DMS53 treated with DMSO at 0.1 percent for 48 hours (cell line): ENCODE measurements around the gene FAM229A.
"Not testable (repeated sequence)": the region's sequence is repeated elsewhere in the genome, so short reads cannot be mapped to it uniquely, and the experiment has no call there.

Experiments
- DNase-seq: peaks from one replicate; lab custom pipeline; 2025; ENCODE audit not compliant: unreplicated experiment; lab: John Stamatoyannopoulos, UW

The FAM229A gene

GRCh38 chr1:32377541-32378220 lies 15.4 kb upstream of the FAM229A start:
- no peak for DNase-seq

GRCh38 chr1:32376199-32376598 lies 13.9 kb upstream of the FAM229A start:
- no peak for DNase-seq

- no peak for DNase-seq
Observed at GRCh38 chr1:32373996-32374592, 11.8 kb upstream of the FAM229A start.

- DNase-seq: no peak
Observed at GRCh38 chr1:32372149-32372756, 10.0 kb upstream of the FAM229A start.

- no peak for DNase-seq
Observed at GRCh38 chr1:32367912-32368635, 5.8 kb upstream of the FAM229A start.

GRCh38 chr1:32365445-32365844 lies 3.2 kb upstream of the FAM229A start:
- DNase-seq: no peak

GRCh38 chr1:32364836-32365235 lies 2.6 kb upstream of the FAM229A start:
- no peak for DNase-seq

- DNase-seq: no peak
Observed at GRCh38 chr1:32363713-32364112, 1.4 kb upstream of the FAM229A start.

- peak; percentile 14 for DNase-seq
Observed at GRCh38 chr1:32361674-32362473, 411 bp downstream of the FAM229A start.

- DNase-seq: no peak
Observed at GRCh38 chr1:32361308-32361673, 994 bp downstream of the FAM229A start.

GRCh38 chr1:32358435-32358834 lies 3.9 kb downstream of the FAM229A start:
- no peak for DNase-seq

GRCh38 chr1:32357614-32358013 lies 4.7 kb downstream of the FAM229A start:
- DNase-seq: no peak

- no peak for DNase-seq
Observed at GRCh38 chr1:32356478-32356877, 5.8 kb downstream of the FAM229A start.

- DNase-seq: not testable (repeated sequence)
Observed at GRCh38 chr1:32355778-32356177, 6.5 kb downstream of the FAM229A start.

GRCh38 chr1:32353886-32354570 lies 8.3 kb downstream of the FAM229A start:
- no peak for DNase-seq

GRCh38 chr1:32353431-32353830 lies 8.9 kb downstream of the FAM229A start:
- no peak for DNase-seq

- no peak for DNase-seq
Observed at GRCh38 chr1:32352831-32353383, 9.4 kb downstream of the FAM229A start.

GRCh38 chr1:32352239-32352745 lies 10.0 kb downstream of the FAM229A start:
- no peak for DNase-seq

- peak; percentile 89 for DNase-seq
Observed at GRCh38 chr1:32351399-32352238, 10.7 kb downstream of the FAM229A start.
